PC-9 (cell line): ENCODE data around the gene MSANTD1. TPM values are rescaled to one million over a fixed set of nuclear protein-coding genes. Genes with fewer than 3 reads are reported as not detected.

ENCODE experiments used
- BruUV-seq: library from RNA; stranded (reverse); fragments of 400-500 nt; replicated peaks from 2 replicates; lab custom pipeline; 2021; lab: Mats Ljungman, UMichigan
- CTCF ChIA-PET: fragments of 300-600 bp; sonication (Branson Sonifier 250); formaldehyde crosslinking; loops from one replicate; lab custom pipeline; 2022; ENCODE audit warnings: antibody characterized with exemption; lab: Charles Lee
- POLR2A ChIA-PET: fragments of 300-600 bp; sonication (Branson Sonifier 250); formaldehyde crosslinking; loops from one replicate; lab custom pipeline; 2022; ENCODE audit warnings: antibody characterized with exemption; ENCODE audit not compliant: unreplicated experiment; lab: Charles Lee
- DNase-seq, 2 experiments: peaks; one replicate each; pipeline versions ENCODE4 v3.0.0 to v3.0.0-alpha.2; 2015 to 2022; ENCODE audit warnings: mixed read lengths in 1 of 2
- H2AFZ ChIP-seq: fragments of 200-600 bp; sonication (generic); 2 replicates; pipeline ENCODE4 v1.8.1; 2017; ENCODE audit warnings: antibody characterized with exemption
- H3F3A ChIP-seq: fragments of 200-600 bp; sonication (generic); 2 replicates; pipeline ENCODE4 v1.8.1; 2017; ENCODE audit warnings: antibody characterized with exemption, mild to moderate bottlenecking, low read depth; ENCODE audit not compliant: insufficient read depth
- H3K27ac ChIP-seq: fragments of 200-600 bp; sonication (generic); 2 replicates; pipeline ENCODE4 v1.6.1; 2016; ENCODE audit warnings: mixed run types
- H3K27me3 ChIP-seq: fragments of 200-600 bp; sonication (generic); 2 replicates; pipeline ENCODE4 v1.6.1; 2016; ENCODE audit warnings: low read depth, mixed run types; ENCODE audit not compliant: insufficient read depth
- H3K36me3 ChIP-seq: fragments of 200-600 bp; sonication (generic); 2 replicates; pipeline ENCODE4 v1.6.1; 2016; ENCODE audit warnings: low read depth, mixed run types
- H3K4me1 ChIP-seq: fragments of 200-600 bp; sonication (generic); replicated peaks from 2 replicates; pipeline ENCODE4 v1.6.1; 2016; ENCODE audit warnings: mixed run types; ENCODE audit not compliant: insufficient read depth
- H3K4me2 ChIP-seq: fragments of 200-600 bp; sonication (generic); 2 replicates; pipeline ENCODE4 v1.6.1; 2017; ENCODE audit warnings: mixed run types
- H3K4me3 ChIP-seq: fragments of 200-600 bp; sonication (generic); 2 replicates; pipeline ENCODE4 v1.6.1; 2016; ENCODE audit warnings: mixed run types
- H3K79me2 ChIP-seq: fragments of 200-600 bp; sonication (generic); 2 replicates; pipeline ENCODE4 v1.6.1; 2017; ENCODE audit warnings: low read depth, mixed run types
- H3K9me2 ChIP-seq: fragments of 200-600 bp; sonication (generic); 2 replicates; pipeline ENCODE4 v1.8.1; 2017; ENCODE audit warnings: mild to moderate bottlenecking; ENCODE audit not compliant: insufficient read depth
- H3K9me3 ChIP-seq: fragments of 200-600 bp; sonication (generic); 2 replicates; pipeline ENCODE4 v1.8.1; 2016; ENCODE audit warnings: low read depth; ENCODE audit not compliant: insufficient read depth
- H4K20me1 ChIP-seq: fragments of 200-600 bp; sonication (generic); 2 replicates; pipeline ENCODE4 v1.8.1; 2017; ENCODE audit not compliant: insufficient read depth
- EZH2 ChIP-seq: fragments of 200-600 bp; sonication (generic); IDR thresholded peaks from 2 replicates; pipeline ENCODE4 v1.8.0; 2017; ENCODE audit warnings: antibody characterized with exemption, low read depth
- intact Hi-C: fragments of 100-400 bp; cut with micrococcal nuclease; formaldehyde crosslinking; loops from one replicate; pipeline ENCODE4 v1.10.0; 2022; ENCODE audit not compliant: unreplicated experiment
- total RNA-seq: library from RNA; stranded (reverse); gene quantifications from 2 replicates; pipeline ENCODE4 v1.2.3, GENCODE V29; 2021
- TF ChIP-seq, protein P1 (sequence below): fragments of 200-600 bp; sonication (generic); conservative IDR thresholded peaks from 2 replicates; pipeline ENCODE4 v1.6.1; 2017; ENCODE audit warnings: mixed run types, antibody characterized with exemption, mild to moderate bottlenecking, moderate library complexity

Gene MSANTD1
- total RNA-seq, 1 experiment from 2014 or later = 3.1 TPM

DNA sequence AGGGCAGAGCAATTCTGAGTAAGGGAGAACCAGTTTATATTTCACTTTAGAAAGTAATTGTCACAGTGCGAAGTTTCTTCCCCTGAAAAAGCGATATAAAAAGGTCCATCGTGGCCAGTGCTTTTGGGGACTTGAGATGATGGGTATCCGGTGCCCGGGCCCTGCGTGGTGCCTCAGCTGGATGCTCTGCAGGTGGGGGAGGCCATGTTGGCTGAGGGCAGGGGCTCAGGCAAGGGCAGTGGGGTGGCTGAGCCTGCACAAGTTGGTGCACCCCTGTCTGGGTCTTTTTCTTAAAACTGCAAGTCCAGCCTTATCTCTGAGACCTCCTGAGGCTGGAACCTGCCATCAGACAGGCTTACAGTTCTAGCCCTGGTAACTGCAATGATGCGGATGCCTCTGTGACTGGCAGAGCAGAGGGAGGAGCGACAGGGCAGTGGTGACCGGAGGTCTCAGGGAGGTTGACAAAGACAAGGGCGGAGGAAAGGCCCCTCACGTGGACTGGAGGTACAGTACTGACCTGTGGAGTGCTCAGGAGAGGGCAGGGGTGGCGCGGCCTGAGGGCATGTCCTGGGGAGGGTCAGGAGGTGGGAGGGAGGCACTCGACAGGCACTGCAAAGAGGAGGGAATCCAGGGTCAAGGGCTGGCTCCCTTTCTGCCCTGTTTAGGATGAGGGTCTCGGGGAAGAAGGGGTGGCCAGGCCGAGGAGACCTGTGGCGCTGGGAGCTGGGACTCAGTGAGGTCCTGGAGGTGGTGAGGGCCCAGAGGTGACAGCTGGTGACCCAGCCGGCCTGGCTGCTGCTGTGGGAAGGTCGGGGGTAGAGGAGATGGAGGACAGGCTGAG, 45.7 kb downstream of the MSANTD1 start:
- no peaks in the 10 kb centered on the region for H3K36me3 ChIP-seq
- H3K4me2 ChIP-seq = no peak overlapping the region
- no peaks in the 10 kb centered on the region for H3K27me3 ChIP-seq
- no peaks in the 10 kb centered on the region for H3K9me2 ChIP-seq
- BruUV-seq = no TSS peak
- H3K79me2 ChIP-seq = no peaks in the 10 kb centered on the region
- POLR2A ChIA-PET = no interaction called here
- no peak for TF ChIP-seq EZH2
- TF ChIP-seq, protein P1, sequence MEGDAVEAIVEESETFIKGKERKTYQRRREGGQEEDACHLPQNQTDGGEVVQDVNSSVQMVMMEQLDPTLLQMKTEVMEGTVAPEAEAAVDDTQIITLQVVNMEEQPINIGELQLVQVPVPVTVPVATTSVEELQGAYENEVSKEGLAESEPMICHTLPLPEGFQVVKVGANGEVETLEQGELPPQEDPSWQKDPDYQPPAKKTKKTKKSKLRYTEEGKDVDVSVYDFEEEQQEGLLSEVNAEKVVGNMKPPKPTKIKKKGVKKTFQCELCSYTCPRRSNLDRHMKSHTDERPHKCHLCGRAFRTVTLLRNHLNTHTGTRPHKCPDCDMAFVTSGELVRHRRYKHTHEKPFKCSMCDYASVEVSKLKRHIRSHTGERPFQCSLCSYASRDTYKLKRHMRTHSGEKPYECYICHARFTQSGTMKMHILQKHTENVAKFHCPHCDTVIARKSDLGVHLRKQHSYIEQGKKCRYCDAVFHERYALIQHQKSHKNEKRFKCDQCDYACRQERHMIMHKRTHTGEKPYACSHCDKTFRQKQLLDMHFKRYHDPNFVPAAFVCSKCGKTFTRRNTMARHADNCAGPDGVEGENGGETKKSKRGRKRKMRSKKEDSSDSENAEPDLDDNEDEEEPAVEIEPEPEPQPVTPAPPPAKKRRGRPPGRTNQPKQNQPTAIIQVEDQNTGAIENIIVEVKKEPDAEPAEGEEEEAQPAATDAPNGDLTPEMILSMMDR = no peak
- peaks cover 12% of the 10 kb centered on the region for H3F3A ChIP-seq
- DNase-seq = no peak
- H3K9me3 ChIP-seq = no peaks in the 10 kb centered on the region
- H4K20me1 ChIP-seq = no peaks in the 10 kb centered on the region
- intact Hi-C loops = loop anchor here (10.0 kb wide), 1 partner anchor 190 kb away; no protein-coding TSS in a partner anchor
- H3K4me1 ChIP-seq = peaks cover 9% of the 10 kb centered on the region
- H2AFZ ChIP-seq = no peak overlapping the region
- H3K27ac ChIP-seq = no peak overlapping the region
- no peak overlapping the region for H3K4me3 ChIP-seq
- CTCF ChIA-PET = no interaction called here

DNA sequence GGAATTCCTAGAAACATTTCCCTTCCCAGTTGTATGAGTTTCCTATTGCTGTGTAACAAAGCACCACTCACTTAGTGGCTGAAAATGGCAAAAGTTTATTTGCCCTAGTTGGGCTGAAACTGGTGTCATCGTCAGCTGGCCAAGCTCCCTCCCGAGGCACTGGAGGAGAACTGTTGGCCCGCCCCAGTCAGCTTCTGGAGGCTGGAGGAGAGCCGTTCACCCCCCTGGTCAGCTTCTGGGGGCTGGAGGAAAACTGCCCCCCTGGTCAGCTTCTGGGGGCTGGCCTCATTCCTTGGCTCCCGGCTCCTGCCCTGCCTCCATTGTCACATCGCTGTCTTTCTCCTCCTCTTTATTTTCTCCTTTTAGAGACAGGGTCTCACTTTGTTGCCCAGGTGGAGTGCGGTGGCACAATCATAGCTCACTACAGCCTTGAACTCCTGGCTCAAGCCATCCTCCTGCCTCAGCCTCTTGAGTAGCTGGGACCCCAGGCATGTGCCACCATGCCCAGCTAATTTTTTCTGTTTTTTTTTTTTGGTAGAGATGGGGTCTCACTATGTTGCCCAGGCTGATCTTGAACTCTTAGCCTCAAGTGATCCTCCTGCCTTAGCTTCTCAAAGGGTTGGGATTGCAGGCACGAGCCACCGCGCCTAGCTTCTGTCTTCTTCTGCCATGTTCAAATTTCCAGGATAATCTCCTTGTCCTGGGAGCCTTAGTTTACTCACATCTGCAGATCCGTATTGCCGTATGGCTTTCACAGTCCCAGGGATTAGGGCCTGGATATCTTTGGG, 47.1 kb downstream of the MSANTD1 start:
- Histone ChIP-seq H3K9me3 (no peaks in the 10 kb centered on the region), H3K4me2 (no peak overlapping the region), H3K9me2 (no peaks in the 10 kb centered on the region), H3K27me3 (no peaks in the 10 kb centered on the region), H2AFZ (no peak overlapping the region), H3K79me2 (no peaks in the 10 kb centered on the region), H3F3A (peaks cover 9% of the 10 kb centered on the region), H3K36me3 (no peaks in the 10 kb centered on the region), H4K20me1 (no peaks in the 10 kb centered on the region), H3K4me3 (no peak overlapping the region), H3K4me1 (peaks cover 4% of the 10 kb centered on the region), H3K27ac (no peak overlapping the region)
- ChIA-PET CTCF (no interaction called here), POLR2A (no interaction called here)
- no peak for DNase-seq
- intact Hi-C loops = loop anchor here (10.0 kb wide), 1 partner anchor 189 kb away; no protein-coding TSS in a partner anchor
- TSS peak; percentile 9 for BruUV-seq
- TF ChIP-seq EZH2 = no peak
- TF ChIP-seq, protein P1 = no peak

DNA sequence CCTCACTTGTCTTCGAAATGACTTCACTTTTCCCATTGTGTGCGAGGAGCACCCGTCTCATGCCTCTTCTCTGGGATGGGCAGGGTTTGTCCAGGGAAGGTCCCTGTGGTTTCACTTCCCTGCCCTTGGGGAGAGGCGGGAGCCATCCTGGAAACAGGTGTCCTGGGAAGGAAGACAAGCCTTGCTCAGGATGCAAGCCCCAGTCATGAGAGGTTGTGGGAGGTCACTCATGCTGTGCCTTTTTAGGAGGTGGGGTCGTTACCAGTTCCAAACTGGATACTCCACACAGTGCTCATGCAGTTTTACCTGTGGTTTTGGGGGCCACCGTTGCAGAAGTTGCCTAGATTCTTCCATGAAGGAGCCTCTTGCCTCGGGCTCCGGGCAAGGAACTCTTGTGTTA, 47.7 kb downstream of the MSANTD1 start:
- Histone ChIP-seq H2AFZ (no peak overlapping the region), H3K36me3 (no peaks in the 10 kb centered on the region), H3K9me2 (no peaks in the 10 kb centered on the region), H3K79me2 (no peaks in the 10 kb centered on the region), H3K4me2 (no peak overlapping the region), H3K4me1 (no peaks in the 10 kb centered on the region; the same call in 1 of the 2 replicates), H4K20me1 (no peaks in the 10 kb centered on the region), H3K9me3 (no peaks in the 10 kb centered on the region), H3F3A (peaks cover 3% of the 10 kb centered on the region), H3K4me3 (no peak overlapping the region), H3K27ac (no peak overlapping the region), H3K27me3 (no peaks in the 10 kb centered on the region)
- no TSS peak for BruUV-seq
- intact Hi-C loops = loop anchor here (10.0 kb wide), 1 partner anchor 188 kb away; no protein-coding TSS in a partner anchor
- ChIA-PET CTCF (no interaction called here), POLR2A (no interaction called here)
- DNase-seq = no peak
- TF ChIP-seq EZH2 = no peak
- TF ChIP-seq, protein P1 = no peak
